Activated T-cell treated with anti-CD3 and anti-CD28 coated beads, Interleukin-2, amount 50 U/mL, for 24 hours (primary cell): ENCODE results near the gene FAM184B.

Source experiments
- DNase-seq: peaks from one replicate; pipeline ENCODE4 v3.0.0-alpha.2; 2020
- H3K27ac Mint-ChIP-seq: 2 replicates; pipeline ENCODE4 v1.8.0; 2020; ENCODE audit warnings: mild to moderate bottlenecking, mixed read lengths
- H3K27me3 Mint-ChIP-seq: 2 replicates; pipeline ENCODE4 v1.8.0; 2020; ENCODE audit warnings: mixed read lengths
- H3K36me3 Mint-ChIP-seq: 2 replicates; pipeline ENCODE4 v1.8.0; 2020; ENCODE audit warnings: low read depth, mixed read lengths
- H3K4me1 Mint-ChIP-seq: 2 replicates; pipeline ENCODE4 v1.8.0; 2020; ENCODE audit warnings: low read depth, mixed read lengths
- H3K4me3 Mint-ChIP-seq: 2 replicates; pipeline ENCODE4 v1.8.0; 2020; ENCODE audit warnings: mild to moderate bottlenecking, moderate library complexity, mixed read lengths
- H3K9me3 Mint-ChIP-seq: 2 replicates; pipeline ENCODE4 v1.8.0; 2020; ENCODE audit warnings: mixed read lengths

The FAM184B gene

DNA sequence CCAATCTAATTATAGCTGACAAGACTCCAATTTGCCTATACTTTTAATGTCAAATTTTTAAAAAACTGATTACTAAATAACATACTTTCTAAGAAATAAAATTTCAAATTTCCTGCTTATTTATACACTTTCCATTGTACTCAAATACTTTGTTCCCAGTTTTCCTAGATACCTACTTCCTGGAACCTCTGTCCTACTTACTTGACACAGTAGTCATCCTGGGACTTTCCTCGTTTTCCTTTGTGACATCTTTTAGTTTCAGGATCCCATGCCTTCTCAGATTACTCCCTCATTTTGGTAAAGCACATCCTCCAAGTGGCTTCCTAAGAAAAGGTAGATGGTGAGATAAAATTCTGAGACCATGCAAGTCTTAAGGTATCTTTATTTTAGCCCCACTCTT lies 13.3 kb upstream of the FAM184B start:
- Mint-ChIP-seq H3K36me3 (peaks cover 79% of the 10 kb centered on the region), H3K4me3 (no peak overlapping the region), H3K27ac (no peak overlapping the region), H3K4me1 (peaks cover 8% of the 10 kb centered on the region), H3K9me3 (no peaks in the 10 kb centered on the region), H3K27me3 (no peaks in the 10 kb centered on the region)
- no peak for DNase-seq

- Mint-ChIP-seq H3K27ac (no peak overlapping the region), H3K27me3 (no peaks in the 10 kb centered on the region), H3K4me3 (no peak overlapping the region), H3K4me1 (peaks cover 28% of the 10 kb centered on the region), H3K9me3 (no peaks in the 10 kb centered on the region), H3K36me3 (peaks cover 35% of the 10 kb centered on the region)
- no peak for DNase-seq
Observed at GRCh38 chr4:17788956-17789355, 7.5 kb upstream of the FAM184B start.

- Mint-ChIP-seq H3K27me3 (peaks cover 8% of the 10 kb centered on the region), H3K27ac (no peak overlapping the region)
- no peak for DNase-seq
Observed at GRCh38 chr4:17787315-17787714, 5.9 kb upstream of the FAM184B start.

GRCh38 chr4:17786567-17786966 lies 5.1 kb upstream of the FAM184B start:
- H3K9me3 Mint-ChIP-seq = no peaks in the 10 kb centered on the region
- H3K27me3 Mint-ChIP-seq = peaks cover 15% of the 10 kb centered on the region
- H3K4me1 Mint-ChIP-seq = peaks cover 35% of the 10 kb centered on the region
- DNase-seq = no peak
- peaks cover 15% of the 10 kb centered on the region for H3K36me3 Mint-ChIP-seq
- H3K27ac Mint-ChIP-seq = no peak overlapping the region
- H3K4me3 Mint-ChIP-seq = no peak overlapping the region

More at GRCh38 chr4:17787315-17787714, 5.9 kb upstream of the FAM184B start:
- H3K9me3 Mint-ChIP-seq = no peaks in the 10 kb centered on the region
- H3K4me1 Mint-ChIP-seq = peaks cover 28% of the 10 kb centered on the region
- peaks cover 21% of the 10 kb centered on the region for H3K36me3 Mint-ChIP-seq
- no peak overlapping the region for H3K4me3 Mint-ChIP-seq

DNA sequence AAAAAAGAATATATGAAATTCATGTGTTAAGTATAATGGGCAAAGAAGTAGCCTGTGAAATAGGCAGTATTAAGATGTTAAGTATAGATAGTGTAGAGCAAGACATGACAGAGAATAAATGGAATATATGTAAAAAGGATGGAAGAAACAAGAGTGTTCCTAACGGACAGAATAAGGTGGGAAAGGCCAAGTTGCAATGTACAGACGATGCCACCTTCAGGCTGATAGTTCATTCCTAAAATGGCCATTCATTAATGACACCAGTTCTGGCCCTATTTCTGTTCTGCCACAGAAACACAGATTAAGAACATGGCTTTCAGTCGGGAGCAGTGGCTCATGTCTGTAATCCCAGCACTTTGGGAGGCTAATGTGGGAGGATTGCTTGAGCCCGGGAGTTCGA lies 4.4 kb upstream of the FAM184B start:
- no peak overlapping the region for H3K4me3 Mint-ChIP-seq
- H3K9me3 Mint-ChIP-seq = no peaks in the 10 kb centered on the region
- peaks cover 8% of the 10 kb centered on the region for H3K36me3 Mint-ChIP-seq
- peaks cover 37% of the 10 kb centered on the region for H3K4me1 Mint-ChIP-seq
- peak overlapping the region; percentile 30 for H3K27ac Mint-ChIP-seq
- H3K27me3 Mint-ChIP-seq = peaks cover 21% of the 10 kb centered on the region
- DNase-seq = no peak

- no peak overlapping the region for H3K27ac Mint-ChIP-seq
- H3K27me3 Mint-ChIP-seq = peaks cover 46% of the 10 kb centered on the region
- peaks cover 14% of the 10 kb centered on the region for H3K4me1 Mint-ChIP-seq
- no peak for DNase-seq
- peak overlapping the region; percentile 45 for H3K4me3 Mint-ChIP-seq
- H3K9me3 Mint-ChIP-seq = no peaks in the 10 kb centered on the region
- H3K36me3 Mint-ChIP-seq = no peaks in the 10 kb centered on the region
Observed at GRCh38 chr4:17780501-17781299, 721 bp downstream of the FAM184B start.

GRCh38 chr4:17778431-17778830 lies 3.0 kb downstream of the FAM184B start:
- H3K4me1 Mint-ChIP-seq = peaks cover 13% of the 10 kb centered on the region
- H3K4me3 Mint-ChIP-seq = no peak overlapping the region
- no peaks in the 10 kb centered on the region for H3K36me3 Mint-ChIP-seq
- no peak overlapping the region for H3K27ac Mint-ChIP-seq
- H3K9me3 Mint-ChIP-seq = no peaks in the 10 kb centered on the region
- DNase-seq = no peak
- H3K27me3 Mint-ChIP-seq = peaks cover 53% of the 10 kb centered on the region

DNA sequence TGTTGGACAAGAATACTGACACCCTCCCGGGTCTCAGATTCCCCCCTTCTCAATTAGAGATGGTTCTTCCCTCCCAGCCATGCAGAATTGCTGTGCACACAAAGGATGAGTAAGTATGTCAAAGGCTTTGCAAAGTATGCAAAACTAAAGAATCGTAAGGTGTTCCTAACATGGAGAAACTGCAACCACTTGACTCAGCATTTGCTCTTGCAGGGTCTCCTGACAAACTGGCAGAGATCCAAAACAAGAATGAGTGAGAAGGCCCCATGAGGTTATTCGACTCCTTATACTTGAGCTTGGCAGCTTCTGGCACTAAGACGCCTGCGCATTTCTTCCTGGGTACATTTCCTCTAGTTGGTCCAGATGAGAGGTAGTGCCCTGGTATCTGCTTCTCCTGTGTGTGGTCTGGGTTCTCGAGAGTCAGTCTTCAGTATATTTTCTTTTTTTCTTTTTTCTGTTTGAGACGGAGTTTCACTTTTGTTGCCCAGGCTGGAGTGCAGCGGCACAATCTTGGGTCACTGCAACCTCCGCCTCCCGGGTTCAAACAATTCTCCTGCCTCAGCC lies 8.2 kb downstream of the FAM184B start:
- H3K4me3 Mint-ChIP-seq = no peak overlapping the region
- H3K27me3 Mint-ChIP-seq = peaks cover 9% of the 10 kb centered on the region
- no peaks in the 10 kb centered on the region for H3K4me1 Mint-ChIP-seq
- no peaks in the 10 kb centered on the region for H3K9me3 Mint-ChIP-seq
- H3K36me3 Mint-ChIP-seq = no peaks in the 10 kb centered on the region
- H3K27ac Mint-ChIP-seq = no peak overlapping the region
- DNase-seq = no peak

DNA sequence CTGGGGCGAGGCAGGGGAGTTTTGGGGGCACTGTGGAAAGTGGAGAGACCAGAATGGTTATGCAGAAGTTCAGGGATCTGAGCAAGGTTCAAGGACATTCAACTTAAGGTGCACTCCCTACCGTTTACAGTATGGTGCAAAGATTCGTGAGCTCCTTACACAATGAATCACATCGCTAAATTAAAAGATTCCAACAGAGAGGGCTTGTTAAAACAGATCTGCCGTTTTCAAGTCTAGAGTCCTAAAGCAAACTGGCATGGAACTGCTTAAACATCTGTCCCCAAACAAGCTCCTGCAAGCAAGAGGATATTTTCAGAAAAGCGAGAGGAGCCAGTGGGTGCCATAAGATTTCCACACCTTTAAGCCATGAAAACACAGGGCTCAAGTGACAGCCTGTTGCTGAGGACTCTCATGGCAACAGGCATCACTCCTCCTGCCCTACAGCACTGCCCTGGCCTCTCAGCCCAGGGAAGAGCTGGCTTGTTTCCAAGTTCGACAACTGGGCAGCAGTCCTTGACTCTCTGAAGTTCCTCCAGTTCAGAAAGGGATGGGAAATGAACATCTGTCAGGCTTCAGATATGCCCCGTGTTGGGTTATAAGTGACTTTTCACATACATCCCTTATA lies 10.0 kb downstream of the FAM184B start:
- H3K36me3 Mint-ChIP-seq = no peaks in the 10 kb centered on the region
- no peak overlapping the region for H3K4me3 Mint-ChIP-seq
- no peak overlapping the region for H3K27ac Mint-ChIP-seq
- H3K4me1 Mint-ChIP-seq = no peaks in the 10 kb centered on the region
- no peak for DNase-seq
- H3K9me3 Mint-ChIP-seq = no peaks in the 10 kb centered on the region
- peaks cover 7% of the 10 kb centered on the region for H3K27me3 Mint-ChIP-seq

DNA sequence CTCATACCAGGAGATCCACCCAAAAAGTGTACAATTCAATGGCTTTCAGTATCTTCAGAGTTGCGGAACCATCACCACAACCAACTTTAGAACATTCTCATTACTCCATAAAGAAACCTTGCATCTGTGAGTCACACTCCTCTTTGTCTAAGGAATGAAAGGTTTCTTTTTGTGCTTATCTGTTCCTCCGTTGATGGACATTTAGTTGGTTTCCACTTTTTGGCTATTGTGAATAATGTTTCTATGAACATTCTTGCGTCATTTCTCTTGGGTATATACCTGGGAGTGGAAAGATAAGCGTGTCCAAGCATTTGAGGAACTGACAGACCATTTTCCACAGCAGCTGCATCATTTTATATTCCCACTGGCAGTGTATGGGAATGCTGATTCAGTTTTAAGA lies 10.6 kb downstream of the FAM184B start:
- no peak for DNase-seq
- Mint-ChIP-seq H3K27ac (no peak overlapping the region), H3K9me3 (peaks cover 4% of the 10 kb centered on the region), H3K36me3 (no peaks in the 10 kb centered on the region), H3K4me1 (peaks cover 5% of the 10 kb centered on the region), H3K4me3 (no peak overlapping the region), H3K27me3 (peaks cover 7% of the 10 kb centered on the region)

- no peak overlapping the region for H3K27ac Mint-ChIP-seq
- peaks cover 5% of the 10 kb centered on the region for H3K9me3 Mint-ChIP-seq
- peaks cover 1% of the 10 kb centered on the region for H3K27me3 Mint-ChIP-seq
- no peak for DNase-seq
- peaks cover 10% of the 10 kb centered on the region for H3K4me1 Mint-ChIP-seq
- no peaks in the 10 kb centered on the region for H3K36me3 Mint-ChIP-seq
- no peak overlapping the region for H3K4me3 Mint-ChIP-seq
Observed at GRCh38 chr4:17769406-17770174, 11.8 kb downstream of the FAM184B start.

DNA sequence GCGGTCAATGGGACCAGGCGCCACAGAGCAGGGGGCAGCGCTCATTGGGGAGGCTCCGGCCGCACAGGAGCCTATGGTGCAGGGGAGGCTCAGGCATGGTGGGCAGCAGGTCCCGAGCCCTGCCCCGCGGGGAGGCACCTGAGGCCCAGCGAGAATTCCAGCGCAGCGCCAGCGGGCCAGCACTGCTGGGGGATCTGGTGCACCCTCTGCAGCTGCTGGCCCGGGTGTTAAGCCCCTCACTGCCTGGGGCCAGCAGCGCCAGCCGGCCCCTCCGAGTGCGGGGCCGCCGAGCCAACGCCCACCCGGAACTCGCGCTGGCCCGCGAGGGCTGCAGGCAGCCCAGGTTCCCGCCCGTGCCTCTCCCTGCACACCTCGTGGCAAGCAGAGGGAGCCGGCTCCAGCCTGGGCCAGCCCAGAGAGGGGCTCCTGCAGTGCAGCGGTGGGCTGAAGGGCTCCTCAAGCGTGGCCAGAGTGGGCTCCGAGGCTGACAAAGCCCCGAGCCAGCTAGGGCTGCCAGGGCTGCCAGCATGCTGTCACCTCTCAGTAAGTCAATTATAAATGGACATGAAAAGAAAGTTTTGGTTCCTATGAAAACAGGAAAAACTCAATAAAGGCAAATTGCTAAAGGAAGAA lies 14.5 kb downstream of the FAM184B start:
- DNase-seq = no peak
- H3K4me1 Mint-ChIP-seq = peaks cover 10% of the 10 kb centered on the region
- H3K9me3 Mint-ChIP-seq = peaks cover 5% of the 10 kb centered on the region
- H3K27me3 Mint-ChIP-seq = no peaks in the 10 kb centered on the region
- no peak overlapping the region for H3K4me3 Mint-ChIP-seq
- H3K36me3 Mint-ChIP-seq = no peaks in the 10 kb centered on the region
- no peak overlapping the region for H3K27ac Mint-ChIP-seq

- H3K27me3 Mint-ChIP-seq = no peaks in the 10 kb centered on the region
- no peaks in the 10 kb centered on the region for H3K36me3 Mint-ChIP-seq
- no peak overlapping the region for H3K27ac Mint-ChIP-seq
- DNase-seq = peak; percentile 32
- H3K4me1 Mint-ChIP-seq = peaks cover 10% of the 10 kb centered on the region
- peaks cover 5% of the 10 kb centered on the region for H3K9me3 Mint-ChIP-seq
- H3K4me3 Mint-ChIP-seq = peak overlapping the region; percentile 28
Observed at GRCh38 chr4:17765514-17766286, 15.7 kb downstream of the FAM184B start.

DNA sequence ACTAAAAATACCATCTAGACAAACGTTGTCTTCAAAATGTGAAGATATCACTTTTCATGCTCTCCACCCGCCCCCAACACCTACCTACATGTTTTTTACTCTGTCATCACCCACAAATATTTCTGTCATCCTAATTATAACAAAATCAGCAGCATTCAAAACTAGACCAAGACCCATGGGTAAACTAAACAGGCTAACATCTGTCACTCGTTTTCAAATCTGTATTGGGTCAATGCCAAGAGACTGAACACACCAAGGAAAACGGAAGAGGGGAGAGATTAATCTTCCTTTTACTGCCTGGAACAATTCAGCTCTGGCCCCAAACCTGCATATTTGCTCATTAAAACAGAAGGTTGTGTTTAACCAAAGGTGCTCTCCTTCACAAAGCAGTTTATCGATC lies 17.5 kb downstream of the FAM184B start:
- no peaks in the 10 kb centered on the region for H3K36me3 Mint-ChIP-seq
- H3K27ac Mint-ChIP-seq = no peak overlapping the region
- H3K4me1 Mint-ChIP-seq = peaks cover 10% of the 10 kb centered on the region
- DNase-seq = no peak
- peaks cover 5% of the 10 kb centered on the region for H3K9me3 Mint-ChIP-seq
- no peak overlapping the region for H3K4me3 Mint-ChIP-seq
- no peaks in the 10 kb centered on the region for H3K27me3 Mint-ChIP-seq
